H1 (cell line): ENCODE results near the gene SMIM7. TPM values are rescaled to one million over a fixed set of nuclear protein-coding genes. Genes with fewer than 3 reads are reported as not detected.

Source experiments
- CTCF ChIA-PET: fragments of 300-600 bp; sonication (Branson Sonifier 250); formaldehyde crosslinking; loops from one replicate; lab custom pipeline; 2021; ENCODE audit not compliant: partially characterized antibody; lab: Charles Lee
- POLR2A ChIA-PET: fragments of 300-600 bp; sonication (Branson Sonifier 250); formaldehyde crosslinking; loops from one replicate; lab custom pipeline; 2021; ENCODE audit warnings: inconsistent platforms; ENCODE audit not compliant: partially characterized antibody; lab: Charles Lee
- DNase-seq, 2 experiments: peaks; one replicate each; pipeline versions ENCODE4 v3.0.0 to v3.0.0-alpha.2; 2010 to 2022; ENCODE audit warnings: low spot score in 2 of 2, low read depth in 1 of 2, mixed read lengths in 1 of 2
- FAIRE-seq: peaks from 2 replicates; lab custom pipeline; 2011; peaks lifted over from hg19 to GRCh38; lab: Jason Lieb, UNC
- H2AFZ ChIP-seq: 2 replicates; pipeline ENCODE4 v1.8.1; 2012; ENCODE audit warnings: low read length, inconsistent platforms
- H2AK5ac ChIP-seq: 2 replicates; pipeline ENCODE4 v1.6.1; 2013; ENCODE audit warnings: low read depth, low read length
- H2BK120ac ChIP-seq: replicated peaks from 2 replicates; pipeline ENCODE3; 2013; ENCODE audit warnings: low read depth, low read length, inconsistent platforms
- H2BK12ac ChIP-seq: 2 replicates; pipeline ENCODE4 v1.6.1; 2013; ENCODE audit warnings: low read depth, low read length
- H2BK15ac ChIP-seq: 2 replicates; pipeline ENCODE4 v1.6.1; 2013; ENCODE audit warnings: low read length
- H2BK20ac ChIP-seq: 2 replicates; pipeline ENCODE4 v1.6.1; 2013; ENCODE audit warnings: low read length
- H2BK5ac ChIP-seq: 2 replicates; pipeline ENCODE4 v1.6.1; 2013; ENCODE audit warnings: low read depth, low read length
- H3K14ac ChIP-seq: 2 replicates; pipeline ENCODE4 v1.6.1; 2013; ENCODE audit warnings: inconsistent platforms; ENCODE audit not compliant: insufficient read length
- H3K18ac ChIP-seq: 2 replicates; pipeline ENCODE4 v1.6.1; 2013; ENCODE audit warnings: low read length; ENCODE audit errors: extremely low read depth
- H3K23ac ChIP-seq: 2 replicates; pipeline ENCODE4 v1.6.1; 2013; ENCODE audit warnings: inconsistent platforms; ENCODE audit not compliant: insufficient read length
- H3K23me2 ChIP-seq: 2 replicates; pipeline ENCODE4 v1.6.1; 2013; ENCODE audit warnings: low read depth, low read length
- H3K27ac ChIP-seq: 2 replicates; pipeline ENCODE4 v1.6.1; 2011; ENCODE audit warnings: low read depth, low read length, inconsistent platforms
- H3K27me3 ChIP-seq, 4 experiments: replicated peaks in 1 of 4; 1 replicate in 1 of 4; 2 replicates in 3 of 4; pipeline versions ENCODE4 v1.6.1 to v1.8.1; 2011 to 2013; ENCODE audit warnings: low read length in 3 of 4, mild to moderate bottlenecking in 3 of 4, inconsistent platforms in 2 of 4, mixed read lengths in 2 of 4, moderate library complexity in 1 of 4; ENCODE audit not compliant: control insufficient read depth in 3 of 4, insufficient read depth in 3 of 4; ENCODE audit errors: extremely low read depth in 1 of 4
- H3K36me3 ChIP-seq, 4 experiments: 2 replicates each; pipeline versions ENCODE4 v1.6.1 to v1.8.1; 2011 to 2013; ENCODE audit warnings: mild to moderate bottlenecking in 4 of 4, low read length in 3 of 4, moderate library complexity in 2 of 4, control low read depth in 1 of 4, inconsistent platforms in 1 of 4; ENCODE audit not compliant: insufficient read depth in 4 of 4, control insufficient read depth in 2 of 4
- H3K4ac ChIP-seq: replicated peaks from 2 replicates; pipeline ENCODE3; 2013; ENCODE audit warnings: low read length, low read depth, mixed read lengths, inconsistent platforms; ENCODE audit not compliant: insufficient read length
- H3K4me1 ChIP-seq, 4 experiments: replicated peaks in 1 of 4; 1 replicate in 1 of 4; 2 replicates in 3 of 4; pipeline versions ENCODE4 v1.6.1 to v1.8.1; 2011 to 2013; ENCODE audit warnings: low read length in 3 of 4, inconsistent platforms in 2 of 4, mixed read lengths in 1 of 4; ENCODE audit not compliant: insufficient read depth in 4 of 4, control insufficient read depth in 3 of 4
- H3K4me2 ChIP-seq, 2 experiments: 2 replicates each; pipeline versions ENCODE4 v1.6.1 to v1.8.1; 2011 to 2013; ENCODE audit warnings: low read depth in 2 of 2, low read length in 2 of 2, control low read depth in 1 of 2, inconsistent platforms in 1 of 2, mild to moderate bottlenecking in 1 of 2; ENCODE audit not compliant: insufficient read depth in 1 of 2
- H3K4me3 ChIP-seq, 4 experiments: fragments of 200-600, 300-600 bp in 1 of 4; sonication (generic), shearing (Covaris generic), sonication (Bioruptor Twin) in 1 of 4; 2 replicates each; pipeline versions ENCODE4 v1.5.1 to v1.8.1; 2011 to 2016; ENCODE audit warnings: low read length in 4 of 4, low read depth in 3 of 4, control low read depth in 2 of 4, inconsistent platforms in 2 of 4, mild to moderate bottlenecking in 2 of 4, mixed read lengths in 1 of 4, moderate library complexity in 1 of 4; ENCODE audit not compliant: insufficient read depth in 2 of 4; ENCODE audit errors: extremely low read depth in 1 of 4
- H3K56ac ChIP-seq: replicated peaks from 2 replicates; pipeline ENCODE3; 2013; ENCODE audit warnings: low read depth, mild to moderate bottlenecking, mixed read lengths, low read length, inconsistent platforms; ENCODE audit not compliant: insufficient read length
- H3K79me1 ChIP-seq: 2 replicates; pipeline ENCODE4 v1.6.1; 2013; ENCODE audit warnings: low read depth, low read length, control low read depth
- H3K79me2 ChIP-seq, 2 experiments: 2 replicates each; pipeline versions ENCODE4 v1.6.1 to v1.8.1; 2012 to 2013; ENCODE audit warnings: low read length in 2 of 2, mild to moderate bottlenecking in 2 of 2, inconsistent platforms in 1 of 2; ENCODE audit not compliant: insufficient read depth in 2 of 2, control insufficient read depth in 1 of 2
- H3K9ac ChIP-seq, 4 experiments: replicated peaks in 1 of 4; 1 replicate in 1 of 4; 2 replicates in 3 of 4; pipeline versions ENCODE4 v1.6.1 to v1.8.1; 2011 to 2013; ENCODE audit warnings: low read depth in 3 of 4, low read length in 3 of 4, control low read depth in 2 of 4, mild to moderate bottlenecking in 2 of 4, moderate library complexity in 2 of 4, inconsistent platforms in 1 of 4; ENCODE audit errors: extremely low read depth in 1 of 4
- H3K9me3 ChIP-seq, 2 experiments: 2 replicates each; pipeline versions ENCODE4 v1.6.1 to v1.8.1; 2012 to 2013; ENCODE audit warnings: mild to moderate bottlenecking in 2 of 2, moderate library complexity in 2 of 2, control low read depth in 1 of 2, inconsistent platforms in 1 of 2, low read depth in 1 of 2, low read length in 1 of 2, mixed read lengths in 1 of 2; ENCODE audit not compliant: insufficient read depth in 2 of 2
- H4K20me1 ChIP-seq, 2 experiments: replicated peaks in 1 of 2; 2 replicates each; pipeline versions ENCODE3 to v1.8.1; 2011 to 2013; ENCODE audit warnings: inconsistent platforms in 2 of 2, low read length in 2 of 2, mild to moderate bottlenecking in 1 of 2; ENCODE audit not compliant: insufficient read depth in 2 of 2, control insufficient read depth in 1 of 2
- H4K5ac ChIP-seq: 2 replicates; pipeline ENCODE4 v1.6.1; 2013; ENCODE audit warnings: low read length, low read depth, mixed read lengths, inconsistent platforms; ENCODE audit not compliant: insufficient read length
- H4K8ac ChIP-seq: 2 replicates; pipeline ENCODE4 v1.8.0; 2013; ENCODE audit warnings: mild to moderate bottlenecking, moderate library complexity, low read length, inconsistent platforms; ENCODE audit not compliant: insufficient read depth; ENCODE audit errors: extremely low read depth
- H4K91ac ChIP-seq: replicated peaks from 2 replicates; pipeline ENCODE3; 2013; ENCODE audit warnings: low read length, mixed read lengths, inconsistent platforms; ENCODE audit not compliant: insufficient read length
- ASH2L ChIP-seq: fragments of 200-600, 300-600 bp; sonication (generic); IDR thresholded peaks from one replicate; pipeline ENCODE4 v1.7.1; 2017; ENCODE audit warnings: low read length
- GABPA ChIP-seq: IDR thresholded peaks from 2 replicates; pipeline ENCODE4 v1.6.1; 2011; ENCODE audit warnings: mild to moderate bottlenecking, low read length, moderate library complexity, borderline replicate concordance; ENCODE audit not compliant: insufficient read depth
- HDAC2 ChIP-seq, 2 experiments: fragments of 300-600 bp in 1 of 2; sonication (generic) in 1 of 2; IDR thresholded peaks; 2 replicates each; pipeline ENCODE4 v1.6.1; 2011 to 2012; ENCODE audit warnings: low read depth in 2 of 2, low read length in 2 of 2, mild to moderate bottlenecking in 2 of 2, moderate library complexity in 2 of 2, borderline replicate concordance in 1 of 2, inconsistent platforms in 1 of 2
- KDM1A ChIP-seq: fragments of 200-600, 300-600 bp; sonication (generic); IDR thresholded peaks from 2 replicates; pipeline ENCODE4 v1.7.1; 2016; ENCODE audit warnings: mild to moderate bottlenecking, low read length, borderline replicate concordance
- MAFK ChIP-seq: IDR thresholded peaks from 2 replicates; pipeline ENCODE4 v1.6.1; 2012; ENCODE audit warnings: low read depth, mild to moderate bottlenecking, improper control_type of control experiment, low read length
- NRF1 ChIP-seq: IDR thresholded peaks from 2 replicates; pipeline ENCODE4 v1.6.1; 2011; ENCODE audit warnings: mild to moderate bottlenecking, low read depth, low read length, improper control_type of control experiment
- POLR2AphosphoS5 ChIP-seq: IDR thresholded peaks from 2 replicates; pipeline ENCODE4 v1.6.1; 2011; ENCODE audit warnings: low read depth, low read length
- WGBS, 2 experiments: shearing (Covaris generic) in 1 of 2; methylation state at CpG; one replicate each; pipeline versions ENCODE4 v1.1.6 to v1.1.7; 2013 to 2015; ENCODE audit warnings: low lambda C conversion rate in 2 of 2, mixed read lengths in 2 of 2, inconsistent platforms in 1 of 2, low coverage in 1 of 2, missing lambda C conversion rate in 1 of 2; ENCODE audit not compliant: insufficient replicate concordance in 2 of 2, insufficient coverage in 1 of 2, insufficient read length in 1 of 2; ENCODE audit errors: extremely low coverage in 1 of 2, missing lambda C conversion rate in 1 of 2; 5-methylcytosine and 5-hydroxymethylcytosine counted together
- polyA plus RNA-seq, 7 experiments: library from polyadenylated mRNA; depleted of rRNA in 3 of 7; stranded (reverse) in 5 of 7; unstranded in 2 of 7; fragments of >200 nt in 5 of 7; fragments of 200-250 nt in 2 of 7; gene quantifications; 1 replicate in 5 of 7; 2 replicates in 1 of 7; 4 replicates in 1 of 7; pipeline versions ENCODE4 v1.2.1 to v1.2.3, GENCODE V29; 2011 to 2013; ENCODE audit warnings: missing spikeins in 2 of 7, mixed read lengths in 2 of 7
- total RNA-seq: library from RNA; stranded (reverse); fragmentation: NEBNext Ultra II Directional; extraction: Animal tissue kit (Norgen Biotek cat#: 25700); gene quantifications from 2 replicates; pipeline ENCODE4 v1.2.1, GENCODE V29; 2021
- TF ChIP-seq, protein P1 (sequence below): IDR thresholded peaks from 2 replicates; pipeline ENCODE4 v1.6.1; 2012; ENCODE audit warnings: inconsistent platforms
- TF ChIP-seq, protein P2 (sequence below): IDR thresholded peaks from 2 replicates; pipeline ENCODE4 v1.6.1; 2012; ENCODE audit warnings: low read length, inconsistent platforms

SMIM7 gene
- total and polyA plus RNA-seq, 2 of the 8 experiments (the other 6 are each of a cell fraction or from before 2014, with no cell fraction given), result 55.5 to 67.5 TPM

DNA sequence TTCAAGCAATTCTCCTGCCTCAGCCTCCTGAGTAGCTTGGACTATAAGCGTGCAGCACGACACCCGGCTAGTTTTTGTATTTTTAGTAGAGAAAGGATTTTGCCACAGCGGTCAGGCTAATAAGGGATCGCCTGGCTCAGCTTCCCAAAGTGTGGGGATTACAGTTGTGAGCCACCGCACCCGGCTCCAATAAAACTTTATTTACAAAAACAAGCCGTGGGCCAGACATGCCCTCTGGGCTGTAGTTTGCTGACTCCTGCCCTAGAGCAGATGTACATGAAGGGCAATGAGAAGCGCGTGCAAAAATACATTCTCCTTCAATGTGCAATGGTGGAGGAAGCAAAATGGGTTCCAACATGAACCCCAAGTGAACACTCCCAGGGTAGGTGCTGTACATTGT lies 18.2 kb downstream of the SMIM7 start:
- ChIA-PET POLR2A (interaction anchor here (0.6 kb wide), 1 partner anchor 78 kb away, joined by 3 read pairs; no protein-coding TSS in a partner anchor), CTCF (interaction anchor here (0.9 kb wide), 1 partner anchor 15 kb away, joined by 3 read pairs; no protein-coding TSS in a partner anchor)
- Histone ChIP-seq H3K9ac (no peak overlapping the region), H3K9me3 (no peaks in the 10 kb centered on the region), H4K20me1 (peaks cover 2 to 10% of the 10 kb centered on the region in 2 experiments), H3K23me2 (no peaks in the 10 kb centered on the region), H3K4me1 (no peaks in the 10 kb centered on the region), H3K4ac (no peak overlapping the region), H4K8ac (no peak overlapping the region), H3K14ac (no peak overlapping the region), H2BK15ac (no peak overlapping the region), H2BK5ac (no peak overlapping the region), H3K36me3 (peaks cover 21 to 61% (median 45%) of the 10 kb centered on the region in 4 experiments), H2BK120ac (no peak overlapping the region), H3K18ac (no peak overlapping the region), H2BK12ac (no peak overlapping the region), H3K56ac (no peak overlapping the region), H3K79me2 (peaks cover 3 to 60% of the 10 kb centered on the region in 2 experiments), H4K91ac (no peak overlapping the region), H3K4me2 (no peak overlapping the region), H2AK5ac (no peak overlapping the region), H3K27ac (no peak overlapping the region), H2BK20ac (no peak overlapping the region), H3K23ac (no peak overlapping the region), H3K4me3 (no peak overlapping the region), H2AFZ (no peak overlapping the region), H3K79me1 (peaks cover 3% of the 10 kb centered on the region; the same call in 1 of the 2 replicates), H4K5ac (no peak overlapping the region), H3K27me3 (no peaks in the 10 kb centered on the region)
- FAIRE-seq (no peak), DNase-seq (no peak)
- TF ChIP-seq MAFK, result no peak
- TF ChIP-seq, protein P1, sequence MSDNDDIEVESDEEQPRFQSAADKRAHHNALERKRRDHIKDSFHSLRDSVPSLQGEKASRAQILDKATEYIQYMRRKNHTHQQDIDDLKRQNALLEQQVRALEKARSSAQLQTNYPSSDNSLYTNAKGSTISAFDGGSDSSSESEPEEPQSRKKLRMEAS, result no peak
- no peak for TF ChIP-seq POLR2AphosphoS5
- TF ChIP-seq GABPA, result no peak
- no peak for TF ChIP-seq HDAC2 (IDR thresholded peaks at IDR 0.05; ENCODE audit: borderline replicate concordance in 1 of 2, low read depth in 2 of 2, low read length in 2 of 2)
- TF ChIP-seq ASH2L, result no peak
- no peak for TF ChIP-seq KDM1A
- no peak for TF ChIP-seq NRF1
- TF ChIP-seq, protein P2, sequence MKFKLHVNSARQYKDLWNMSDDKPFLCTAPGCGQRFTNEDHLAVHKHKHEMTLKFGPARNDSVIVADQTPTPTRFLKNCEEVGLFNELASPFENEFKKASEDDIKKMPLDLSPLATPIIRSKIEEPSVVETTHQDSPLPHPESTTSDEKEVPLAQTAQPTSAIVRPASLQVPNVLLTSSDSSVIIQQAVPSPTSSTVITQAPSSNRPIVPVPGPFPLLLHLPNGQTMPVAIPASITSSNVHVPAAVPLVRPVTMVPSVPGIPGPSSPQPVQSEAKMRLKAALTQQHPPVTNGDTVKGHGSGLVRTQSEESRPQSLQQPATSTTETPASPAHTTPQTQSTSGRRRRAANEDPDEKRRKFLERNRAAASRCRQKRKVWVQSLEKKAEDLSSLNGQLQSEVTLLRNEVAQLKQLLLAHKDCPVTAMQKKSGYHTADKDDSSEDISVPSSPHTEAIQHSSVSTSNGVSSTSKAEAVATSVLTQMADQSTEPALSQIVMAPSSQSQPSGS, result no peak
- WGBS, 2 experiments, result 95% methylated on average over 10 of the region's 10 CpGs; no CpG with 5 or more reads in 1 of the 2 experiments
